Measurements from ENCODE around the gene FAM89B.
A peak's percentile ranks its signal among the peaks of the same experiment; 100 is the strongest.

The FAM89B gene

GRCh38 chr11:65578667-65579066 lies 6.3 kb downstream of the FAM89B start:
- H3K4me3 ChIP-seq (ENCODE audit: low read depth in 1 of 2, low read length in 2 of 2) = peak overlapping the region in 1 of 2 donors; percentile 95
- peaks cover 24 to 31% of the 10 kb centered on the region in 2 donors for H3K36me3 ChIP-seq (ENCODE audit: control insufficient read depth in 1 of 2, insufficient read depth in 2 of 2, low read length in 2 of 2)
- peaks cover 21 to 37% of the 10 kb centered on the region in 2 donors for H3K4me1 ChIP-seq (ENCODE audit: control insufficient read depth in 1 of 2, insufficient read depth in 2 of 2, low read length in 2 of 2)
- no peaks in the 10 kb centered on the region for H3K9me3 ChIP-seq (ENCODE audit: control insufficient read depth in 1 of 2, low read length in 2 of 2)
- no peaks in the 10 kb centered on the region for H3K27me3 ChIP-seq (ENCODE audit: low read depth, low read length)
- H3K27ac ChIP-seq (ENCODE audit: low read length) = no peak overlapping the region

GRCh38 chr11:65579291-65579690 lies 7.0 kb downstream of the FAM89B start:
- no peaks in the 10 kb centered on the region for H3K27me3 ChIP-seq (ENCODE audit: low read depth, low read length)
- H3K36me3 ChIP-seq (ENCODE audit: control insufficient read depth in 1 of 2, insufficient read depth in 2 of 2, low read length in 2 of 2) = peaks cover 24 to 31% of the 10 kb centered on the region in 2 donors
- H3K4me3 ChIP-seq (ENCODE audit: low read depth in 1 of 2, low read length in 2 of 2) = no peak overlapping the region
- H3K4me1 ChIP-seq (ENCODE audit: control insufficient read depth in 1 of 2, insufficient read depth in 2 of 2, low read length in 2 of 2) = peaks cover 21 to 38% of the 10 kb centered on the region in 2 donors
- no peaks in the 10 kb centered on the region for H3K9me3 ChIP-seq (ENCODE audit: control insufficient read depth in 1 of 2, low read length in 2 of 2)
- no peak overlapping the region for H3K27ac ChIP-seq (ENCODE audit: low read length)

GRCh38 chr11:65580031-65580692 lies 7.8 kb downstream of the FAM89B start:
- no peak overlapping the region for H3K4me3 ChIP-seq (ENCODE audit: low read depth in 1 of 2, low read length in 2 of 2)
- peaks cover 24 to 31% of the 10 kb centered on the region in 2 donors for H3K36me3 ChIP-seq (ENCODE audit: control insufficient read depth in 1 of 2, insufficient read depth in 2 of 2, low read length in 2 of 2)
- H3K27ac ChIP-seq (ENCODE audit: low read length) = no peak overlapping the region
- no peaks in the 10 kb centered on the region for H3K27me3 ChIP-seq (ENCODE audit: low read depth, low read length)
- peaks cover 20 to 38% of the 10 kb centered on the region in 2 donors for H3K4me1 ChIP-seq (ENCODE audit: control insufficient read depth in 1 of 2, insufficient read depth in 2 of 2, low read length in 2 of 2)
- no peaks in the 10 kb centered on the region for H3K9me3 ChIP-seq (ENCODE audit: control insufficient read depth in 1 of 2, low read length in 2 of 2)

- H3K27me3 ChIP-seq (ENCODE audit: low read depth, low read length) = no peaks in the 10 kb centered on the region
- no peaks in the 10 kb centered on the region for H3K9me3 ChIP-seq (ENCODE audit: control insufficient read depth in 1 of 2, low read length in 2 of 2)
- H3K4me1 ChIP-seq (ENCODE audit: control insufficient read depth in 1 of 2, insufficient read depth in 2 of 2, low read length in 2 of 2) = peaks cover 18 to 40% of the 10 kb centered on the region in 2 donors
- no peak overlapping the region for H3K4me3 ChIP-seq (ENCODE audit: low read depth in 1 of 2, low read length in 2 of 2)
- H3K36me3 ChIP-seq (ENCODE audit: control insufficient read depth in 1 of 2, insufficient read depth in 2 of 2, low read length in 2 of 2) = peaks cover 26 to 36% of the 10 kb centered on the region in 2 donors
- H3K27ac ChIP-seq (ENCODE audit: low read length) = no peak overlapping the region
These were observed 8.4 kb downstream of the FAM89B start for GRCh38 chr11:65580756-65581155.

GRCh38 chr11:65581928-65582327 lies 9.6 kb downstream of the FAM89B start:
- no peaks in the 10 kb centered on the region for H3K9me3 ChIP-seq (ENCODE audit: control insufficient read depth in 1 of 2, low read length in 2 of 2)
- peaks cover 21 to 49% of the 10 kb centered on the region in 2 donors for H3K4me1 ChIP-seq (ENCODE audit: control insufficient read depth in 1 of 2, insufficient read depth in 2 of 2, low read length in 2 of 2)
- no peak overlapping the region for H3K4me3 ChIP-seq (ENCODE audit: low read depth in 1 of 2, low read length in 2 of 2)
- no peaks in the 10 kb centered on the region for H3K27me3 ChIP-seq (ENCODE audit: low read depth, low read length)
- no peak overlapping the region for H3K27ac ChIP-seq (ENCODE audit: low read length)
- peaks cover 33 to 44% of the 10 kb centered on the region in 2 donors for H3K36me3 ChIP-seq (ENCODE audit: control insufficient read depth in 1 of 2, insufficient read depth in 2 of 2, low read length in 2 of 2)

GRCh38 chr11:65583589-65583988 lies 11.3 kb downstream of the FAM89B start:
- H3K27ac ChIP-seq (ENCODE audit: low read length) = no peak overlapping the region
- no peak overlapping the region for H3K4me3 ChIP-seq (ENCODE audit: low read depth in 1 of 2, low read length in 2 of 2)
- H3K4me1 ChIP-seq (ENCODE audit: control insufficient read depth in 1 of 2, insufficient read depth in 2 of 2, low read length in 2 of 2) = peaks cover 18 to 49% of the 10 kb centered on the region in 2 donors
- H3K27me3 ChIP-seq (ENCODE audit: low read depth, low read length) = no peaks in the 10 kb centered on the region
- peaks cover 31 to 44% of the 10 kb centered on the region in 2 donors for H3K36me3 ChIP-seq (ENCODE audit: control insufficient read depth in 1 of 2, insufficient read depth in 2 of 2, low read length in 2 of 2)
- H3K9me3 ChIP-seq (ENCODE audit: control insufficient read depth in 1 of 2, low read length in 2 of 2) = no peaks in the 10 kb centered on the region

- Histone ChIP-seq H3K36me3 (ENCODE audit: control insufficient read depth in 1 of 2, insufficient read depth in 2 of 2, low read length in 2 of 2) (peaks cover 28 to 44% of the 10 kb centered on the region in 2 donors), H3K9me3 (ENCODE audit: control insufficient read depth in 1 of 2, low read length in 2 of 2) (no peaks in the 10 kb centered on the region), H3K4me1 (ENCODE audit: control insufficient read depth in 1 of 2, insufficient read depth in 2 of 2, low read length in 2 of 2) (peaks cover 16 to 47% of the 10 kb centered on the region in 2 donors), H3K4me3 (ENCODE audit: low read depth in 1 of 2, low read length in 2 of 2) (no peak overlapping the region), H3K27ac (ENCODE audit: low read length) (no peak overlapping the region), H3K27me3 (ENCODE audit: low read depth, low read length) (no peaks in the 10 kb centered on the region)
These were observed 11.8 kb downstream of the FAM89B start for GRCh38 chr11:65584106-65584505.

GRCh38 chr11:65584723-65585171 lies 12.4 kb downstream of the FAM89B start:
- Histone ChIP-seq H3K4me3 (ENCODE audit: low read depth in 1 of 2, low read length in 2 of 2) (no peak overlapping the region), H3K9me3 (ENCODE audit: control insufficient read depth in 1 of 2, low read length in 2 of 2) (no peaks in the 10 kb centered on the region), H3K36me3 (ENCODE audit: control insufficient read depth in 1 of 2, insufficient read depth in 2 of 2, low read length in 2 of 2) (peaks cover 27 to 40% of the 10 kb centered on the region in 2 donors), H3K4me1 (ENCODE audit: control insufficient read depth in 1 of 2, insufficient read depth in 2 of 2, low read length in 2 of 2) (peaks cover 16 to 53% of the 10 kb centered on the region in 2 donors), H3K27ac (ENCODE audit: low read length) (no peak overlapping the region), H3K27me3 (ENCODE audit: low read depth, low read length) (no peaks in the 10 kb centered on the region)

GRCh38 chr11:65585396-65586246 lies 13.3 kb downstream of the FAM89B start:
- peaks cover 16 to 60% of the 10 kb centered on the region in 2 donors for H3K4me1 ChIP-seq (ENCODE audit: control insufficient read depth in 1 of 2, insufficient read depth in 2 of 2, low read length in 2 of 2)
- no peak overlapping the region for H3K27ac ChIP-seq (ENCODE audit: low read length)
- H3K9me3 ChIP-seq (ENCODE audit: control insufficient read depth in 1 of 2, low read length in 2 of 2) = no peaks in the 10 kb centered on the region
- no peaks in the 10 kb centered on the region for H3K27me3 ChIP-seq (ENCODE audit: low read depth, low read length)
- peaks cover 22 to 40% of the 10 kb centered on the region in 2 donors for H3K36me3 ChIP-seq (ENCODE audit: control insufficient read depth in 1 of 2, insufficient read depth in 2 of 2, low read length in 2 of 2)
- H3K4me3 ChIP-seq (ENCODE audit: low read depth in 1 of 2, low read length in 2 of 2) = no peak overlapping the region

- Histone ChIP-seq H3K36me3 (ENCODE audit: control insufficient read depth in 1 of 2, insufficient read depth in 2 of 2, low read length in 2 of 2) (peaks cover 19 to 36% of the 10 kb centered on the region in 2 donors), H3K27me3 (ENCODE audit: low read depth, low read length) (no peaks in the 10 kb centered on the region), H3K4me1 (ENCODE audit: control insufficient read depth in 1 of 2, insufficient read depth in 2 of 2, low read length in 2 of 2) (peaks cover 16 to 60% of the 10 kb centered on the region in 2 donors), H3K4me3 (ENCODE audit: low read depth in 1 of 2, low read length in 2 of 2) (no peak overlapping the region), H3K9me3 (ENCODE audit: control insufficient read depth in 1 of 2, low read length in 2 of 2) (no peaks in the 10 kb centered on the region), H3K27ac (ENCODE audit: low read length) (no peak overlapping the region)
These were observed 13.9 kb downstream of the FAM89B start for GRCh38 chr11:65586247-65586630.

GRCh38 chr11:65586676-65587075 lies 14.3 kb downstream of the FAM89B start:
- Histone ChIP-seq H3K27me3 (ENCODE audit: low read depth, low read length) (no peaks in the 10 kb centered on the region), H3K36me3 (ENCODE audit: control insufficient read depth in 1 of 2, insufficient read depth in 2 of 2, low read length in 2 of 2) (peaks cover 18 to 35% of the 10 kb centered on the region in 2 donors), H3K4me1 (ENCODE audit: control insufficient read depth in 1 of 2, insufficient read depth in 2 of 2, low read length in 2 of 2) (peaks cover 16 to 60% of the 10 kb centered on the region in 2 donors), H3K4me3 (ENCODE audit: low read depth in 1 of 2, low read length in 2 of 2) (peak overlapping the region in 1 of 2 donors; percentile 17), H3K9me3 (ENCODE audit: control insufficient read depth in 1 of 2, low read length in 2 of 2) (no peaks in the 10 kb centered on the region), H3K27ac (ENCODE audit: low read length) (no peak overlapping the region)

Data from muscle layer of duodenum (tissue), 2 donors.